Smooth muscle cell (in vitro differentiated cells): ENCODE results near the gene ILK. TPM values are rescaled to one million over a fixed set of nuclear protein-coding genes. Genes with fewer than 3 reads are reported as not detected.

Experiments used
- DNase-seq: peaks from one replicate; lab custom pipeline; 2025; ENCODE audit not compliant: unreplicated experiment; lab: John Stamatoyannopoulos, UW
- H2AFZ ChIP-seq: fragments of 200-600 bp; sonication (generic); 2 replicates; pipeline ENCODE4 v1.6.0; 2016; ENCODE audit warnings: antibody characterized with exemption, low read depth, mild to moderate bottlenecking
- H3F3A ChIP-seq: fragments of 200-600 bp; sonication (generic); 2 replicates; pipeline ENCODE4 v1.6.0; 2017; ENCODE audit warnings: antibody characterized with exemption, low read depth
- H3K27ac ChIP-seq: fragments of 200-600 bp; sonication (generic); 2 replicates; pipeline ENCODE4 v1.5.1; 2016; ENCODE audit warnings: low read depth, mild to moderate bottlenecking
- H3K27me3 ChIP-seq: fragments of 200-600 bp; sonication (generic); 2 replicates; pipeline ENCODE4 v1.6.1; 2016; ENCODE audit warnings: low read depth, mild to moderate bottlenecking
- H3K36me3 ChIP-seq: fragments of 200-600 bp; sonication (generic); 2 replicates; pipeline ENCODE4 v1.5.1; 2016; ENCODE audit warnings: low read depth
- H3K4me1 ChIP-seq: fragments of 200-600 bp; sonication (generic); 2 replicates; pipeline ENCODE4 v1.5.1; 2016; ENCODE audit warnings: low read depth
- H3K4me2 ChIP-seq: fragments of 200-600 bp; sonication (generic); 2 replicates; pipeline ENCODE4 v1.6.0; 2016; ENCODE audit warnings: mild to moderate bottlenecking
- H3K4me3 ChIP-seq: fragments of 200-600 bp; sonication (generic); 2 replicates; pipeline ENCODE4 v1.5.1; 2016; ENCODE audit warnings: mild to moderate bottlenecking
- H3K79me2 ChIP-seq: fragments of 200-600 bp; sonication (generic); 2 replicates; pipeline ENCODE4 v1.6.0; 2016; ENCODE audit warnings: low read depth, mild to moderate bottlenecking
- H3K9ac ChIP-seq: fragments of 200-600 bp; sonication (generic); 2 replicates; pipeline ENCODE4 v1.6.0; 2016; ENCODE audit warnings: low read depth
- H3K9me3 ChIP-seq: fragments of 200-600 bp; sonication (generic); replicated peaks from 2 replicates; pipeline ENCODE4 v1.5.1; 2016; ENCODE audit warnings: low read depth
- H4K20me1 ChIP-seq: fragments of 200-600 bp; sonication (generic); 2 replicates; pipeline ENCODE4 v1.6.0; 2016; ENCODE audit warnings: low read depth
- CTCF ChIP-seq: fragments of 200-600 bp; sonication (generic); IDR thresholded peaks from 2 replicates; pipeline ENCODE4 v1.5.1; 2017; ENCODE audit warnings: borderline replicate concordance, mild to moderate bottlenecking, antibody characterized with exemption; ENCODE audit not compliant: insufficient read depth, poor library complexity, severe bottlenecking
- WGBS: methylation state at CpG from one replicate; pipeline ENCODE4 v1.1.7; 2016; ENCODE audit warnings: low lambda C conversion rate; 5-methylcytosine and 5-hydroxymethylcytosine counted together
- polyA plus RNA-seq: library from polyadenylated mRNA; unstranded; fragments of >200 nt; fragmentation: Nextera tagmentation; extraction: Ambion mirVana; gene quantifications from 2 replicates; pipeline ENCODE4 v1.2.1, GENCODE V29; 2016
- total RNA-seq: library from RNA; depleted of rRNA; stranded (reverse); fragments of >200 nt; gene quantifications from 2 replicates; pipeline ENCODE4 v1.2.3, GENCODE V29; 2014

ILK gene
- total and polyA plus RNA-seq, 2 experiments from 2014 or later: 138 to 236 TPM

- DNase-seq: no peak
- H2AFZ ChIP-seq: no peak overlapping the region
Observed at GRCh38 chr11:6565988-6566703, 37.4 kb upstream of the ILK start.

GRCh38 chr11:6566704-6567370 is 36.7 kb upstream of the ILK start:
- H4K20me1 ChIP-seq: no peaks in the 10 kb centered on the region
- no peaks in the 10 kb centered on the region for H3F3A ChIP-seq
- no peaks in the 10 kb centered on the region for H3K27me3 ChIP-seq
- no peak overlapping the region for H3K9ac ChIP-seq
- no peak for TF ChIP-seq CTCF
- H3K4me1 ChIP-seq: no peaks in the 10 kb centered on the region
- H3K4me3 ChIP-seq: no peak overlapping the region
- no peaks in the 10 kb centered on the region for H3K79me2 ChIP-seq
- no peak overlapping the region for H3K4me2 ChIP-seq
- 95% methylated on average over 13 of the region's 13 CpGs for WGBS
- H3K36me3 ChIP-seq: no peaks in the 10 kb centered on the region
- H3K9me3 ChIP-seq: no peaks in the 10 kb centered on the region
- DNase-seq: no peak
- H2AFZ ChIP-seq: no peak overlapping the region
- no peak overlapping the region for H3K27ac ChIP-seq

More at GRCh38 chr11:6565988-6566703, 37.4 kb upstream of the ILK start:
- H3K4me3 ChIP-seq: no peak overlapping the region
- H3K27ac ChIP-seq: no peak overlapping the region
- no peak overlapping the region for H3K9ac ChIP-seq
- no peaks in the 10 kb centered on the region for H3K36me3 ChIP-seq
- 97% methylated on average over 5 of the region's 5 CpGs for WGBS
- H4K20me1 ChIP-seq: no peaks in the 10 kb centered on the region
- H3K4me1 ChIP-seq: no peaks in the 10 kb centered on the region
- H3F3A ChIP-seq: no peaks in the 10 kb centered on the region
- no peaks in the 10 kb centered on the region for H3K9me3 ChIP-seq
- no peaks in the 10 kb centered on the region for H3K27me3 ChIP-seq
- TF ChIP-seq CTCF: no peak
- H3K79me2 ChIP-seq: no peaks in the 10 kb centered on the region
- no peak overlapping the region for H3K4me2 ChIP-seq

- H4K20me1 ChIP-seq: no peaks in the 10 kb centered on the region
- H3F3A ChIP-seq: no peaks in the 10 kb centered on the region
- H3K79me2 ChIP-seq: no peaks in the 10 kb centered on the region
- H3K4me2 ChIP-seq: no peak overlapping the region
- H3K4me3 ChIP-seq: no peak overlapping the region
- H3K27me3 ChIP-seq: no peaks in the 10 kb centered on the region
- no peak overlapping the region for H3K9ac ChIP-seq
- no peaks in the 10 kb centered on the region for H3K9me3 ChIP-seq
- DNase-seq: no peak
- TF ChIP-seq CTCF: no peak
- no peaks in the 10 kb centered on the region for H3K4me1 ChIP-seq
- 97% methylated on average over 7 of the region's 7 CpGs for WGBS
- no peaks in the 10 kb centered on the region for H3K36me3 ChIP-seq
- H2AFZ ChIP-seq: no peak overlapping the region
- no peak overlapping the region for H3K27ac ChIP-seq
Observed at GRCh38 chr11:6567371-6567745, 36.2 kb upstream of the ILK start.
